ENCODE measurements around the gene FHIT.

- TF ChIP-seq POLR2A (IDR thresholded peaks at IDR 0.05) (no peak), CTCF (IDR thresholded peaks at IDR 0.05) (no peak)
These were observed 1149.1 kb downstream of the FHIT start for GRCh38 chr3:60102154-60102553.
